HepG2 (cell line): ENCODE data around the gene TMEM143. TPM values are rescaled to one million over a fixed set of nuclear protein-coding genes. Genes with fewer than 3 reads are reported as not detected.

Experiments
- AHR ChIP-seq: IDR thresholded peaks from 2 replicates; pipeline ENCODE4 v1.6.1; 2018; ENCODE audit warnings: missing genetic modification reagents, missing compliant biosample characterization
- BHLHE40 ChIP-seq: IDR thresholded peaks from 2 replicates; pipeline ENCODE4 v1.6.1; 2011; ENCODE audit warnings: low read length, improper control_type of control experiment
- DR1 ChIP-seq: sonication (generic); formaldehyde crosslinking; IDR thresholded peaks from 2 replicates; pipeline ENCODE4 v1.8.0; 2021; ENCODE audit warnings: mild to moderate bottlenecking, missing genetic modification reagents, inconsistent platforms
- ELF3 ChIP-seq: IDR thresholded peaks from 2 replicates; pipeline ENCODE4 v1.6.1; 2016; ENCODE audit warnings: missing genetic modification reagents, missing compliant biosample characterization
- FOXO1 ChIP-seq: sonication (generic); formaldehyde crosslinking; IDR thresholded peaks from 2 replicates; pipeline ENCODE4 v1.4.0; 2020; ENCODE audit warnings: missing genetic modification reagents
- GABPB1 ChIP-seq: IDR thresholded peaks from 2 replicates; pipeline ENCODE4 v1.6.1; 2016; ENCODE audit warnings: mild to moderate bottlenecking, missing genetic modification reagents, moderate library complexity, missing compliant biosample characterization
- KLF11 ChIP-seq: IDR thresholded peaks from 2 replicates; pipeline ENCODE4 v1.6.1; 2016; ENCODE audit warnings: missing compliant biosample characterization
- MED13 ChIP-seq: sonication (generic); formaldehyde crosslinking; IDR thresholded peaks from 2 replicates; pipeline ENCODE4 v1.5.0; 2020; ENCODE audit warnings: missing genetic modification reagents
- NFRKB ChIP-seq: fragments of 450-650 bp; IDR thresholded peaks from 2 replicates; pipeline ENCODE4 v1.6.1; 2017
- PAX8 ChIP-seq: sonication (generic); formaldehyde crosslinking; IDR thresholded peaks from 2 replicates; pipeline ENCODE4 v1.8.0; 2022; ENCODE audit warnings: mild to moderate bottlenecking, missing genetic modification reagents, borderline replicate concordance
- PLRG1 ChIP-seq: fragments of 450-650 bp; conservative IDR thresholded peaks from 2 replicates; pipeline ENCODE4 v1.6.1; 2016
- POLR2AphosphoS5 ChIP-seq: IDR thresholded peaks from 2 replicates; pipeline ENCODE4 v1.6.1; 2012; ENCODE audit warnings: low read depth, low read length
- POLR2G ChIP-seq: fragments of 200-400 bp; formaldehyde crosslinking; IDR thresholded peaks from 2 replicates; pipeline ENCODE4 v1.6.1; 2018; ENCODE audit warnings: mild to moderate bottlenecking, low read depth, low read length, moderate library complexity
- PPARG ChIP-seq: conservative IDR thresholded peaks from 2 replicates; pipeline ENCODE4 v1.6.1; 2016; ENCODE audit warnings: missing biosample characterization, missing genetic modification reagents
- RARG ChIP-seq: sonication (generic); formaldehyde crosslinking; IDR thresholded peaks from 2 replicates; pipeline ENCODE4 v1.4.0; 2020; ENCODE audit warnings: low read depth, mild to moderate bottlenecking, missing genetic modification reagents
- REL ChIP-seq: sonication (generic); formaldehyde crosslinking; conservative IDR thresholded peaks from 2 replicates; pipeline ENCODE4 v1.8.0; 2022; ENCODE audit warnings: mild to moderate bottlenecking, missing genetic modification reagents, moderate library complexity
- RORA ChIP-seq: sonication (generic); formaldehyde crosslinking; IDR thresholded peaks from 2 replicates; pipeline ENCODE4 v1.5.0; 2020; ENCODE audit warnings: mild to moderate bottlenecking, missing genetic modification reagents, moderate library complexity
- SATB2 ChIP-seq: sonication (generic); formaldehyde crosslinking; IDR thresholded peaks from 2 replicates; pipeline ENCODE4 v1.5.0; 2020; ENCODE audit warnings: missing genetic modification reagents
- SPEN ChIP-seq: sonication (generic); formaldehyde crosslinking; IDR thresholded peaks from 2 replicates; pipeline ENCODE4 v1.5.1; 2020; ENCODE audit warnings: low read depth, mild to moderate bottlenecking, missing genetic modification reagents
- SRY ChIP-seq: sonication (generic); formaldehyde crosslinking; IDR thresholded peaks from 2 replicates; pipeline ENCODE4 v1.8.0; 2022; ENCODE audit warnings: mild to moderate bottlenecking, missing genetic modification reagents
- TBX3 ChIP-seq: fragments of 450-650 bp; IDR thresholded peaks from 2 replicates; pipeline ENCODE4 v1.6.1; 2017; ENCODE audit warnings: antibody characterized with exemption, mild to moderate bottlenecking, inconsistent platforms, borderline replicate concordance
- ZMYM2 ChIP-seq: sonication (generic); formaldehyde crosslinking; IDR thresholded peaks from 2 replicates; pipeline ENCODE4 v1.8.0; 2022; ENCODE audit warnings: mild to moderate bottlenecking, missing genetic modification reagents
- ZNF224 ChIP-seq: sonication (generic); formaldehyde crosslinking; IDR thresholded peaks from 2 replicates; pipeline ENCODE4 v1.5.0; 2020; ENCODE audit warnings: mild to moderate bottlenecking, missing genetic modification reagents
- ZNF354B ChIP-seq: sonication (generic); formaldehyde crosslinking; IDR thresholded peaks from 2 replicates; pipeline ENCODE4 v1.8.0; 2022; ENCODE audit warnings: mild to moderate bottlenecking, missing genetic modification reagents
- ZNF558 ChIP-seq: sonication (generic); formaldehyde crosslinking; IDR thresholded peaks from 2 replicates; pipeline ENCODE4 v1.9.0; 2022; ENCODE audit warnings: mild to moderate bottlenecking, missing genetic modification reagents, borderline replicate concordance
- ZNF619 ChIP-seq: sonication (generic); formaldehyde crosslinking; IDR thresholded peaks from 2 replicates; pipeline ENCODE4 v1.4.0; 2020; ENCODE audit warnings: mild to moderate bottlenecking, missing genetic modification reagents
- polyA plus RNA-seq, 8 experiments: library from polyadenylated mRNA; depleted of rRNA in 3 of 8; stranded (reverse) in 7 of 8; unstranded in 1 of 8; fragments of >200 nt; fragmentation: Illumina TruSeq in 4 of 8; extraction: Trizol in 4 of 8; gene quantifications; 2 replicates each; pipeline versions ENCODE4 v1.2.1 to v1.2.3, GENCODE V29; 2011 to 2016; ENCODE audit warnings: low read depth in 4 of 8, missing spikeins in 1 of 8, mixed read lengths in 1 of 8; ENCODE audit not compliant: insufficient read depth in 1 of 8
- total RNA-seq, 5 experiments: library from RNA; depleted of rRNA; stranded (reverse); fragments of >200 nt; fragmentation: Illumina TruSeq; extraction: Trizol; gene quantifications; 2 replicates each; pipeline ENCODE4 v1.2.3, GENCODE V29; 2016; ENCODE audit warnings: low read depth in 1 of 5
- TF ChIP-seq, protein P1 (sequence below): IDR thresholded peaks from 2 replicates; pipeline ENCODE4 v1.6.1; 2016; ENCODE audit warnings: missing biosample characterization, missing genetic modification reagents, low read depth
- TF ChIP-seq, protein P2 (sequence below): sonication (generic); formaldehyde crosslinking; conservative IDR thresholded peaks from 2 replicates; pipeline ENCODE4 v1.4.0; 2020; ENCODE audit warnings: missing genetic modification reagents
- TF ChIP-seq, protein P3 (sequence below): sonication (generic); formaldehyde crosslinking; IDR thresholded peaks from 2 replicates; pipeline ENCODE4 v1.4.0; 2020; ENCODE audit warnings: mild to moderate bottlenecking, missing genetic modification reagents

TMEM143 gene
- total and polyA plus RNA-seq, 2 of the 13 experiments (the other 11 are each of a cell fraction or from before 2014, with no cell fraction given): 7.7 to 11.3 TPM

DNA sequence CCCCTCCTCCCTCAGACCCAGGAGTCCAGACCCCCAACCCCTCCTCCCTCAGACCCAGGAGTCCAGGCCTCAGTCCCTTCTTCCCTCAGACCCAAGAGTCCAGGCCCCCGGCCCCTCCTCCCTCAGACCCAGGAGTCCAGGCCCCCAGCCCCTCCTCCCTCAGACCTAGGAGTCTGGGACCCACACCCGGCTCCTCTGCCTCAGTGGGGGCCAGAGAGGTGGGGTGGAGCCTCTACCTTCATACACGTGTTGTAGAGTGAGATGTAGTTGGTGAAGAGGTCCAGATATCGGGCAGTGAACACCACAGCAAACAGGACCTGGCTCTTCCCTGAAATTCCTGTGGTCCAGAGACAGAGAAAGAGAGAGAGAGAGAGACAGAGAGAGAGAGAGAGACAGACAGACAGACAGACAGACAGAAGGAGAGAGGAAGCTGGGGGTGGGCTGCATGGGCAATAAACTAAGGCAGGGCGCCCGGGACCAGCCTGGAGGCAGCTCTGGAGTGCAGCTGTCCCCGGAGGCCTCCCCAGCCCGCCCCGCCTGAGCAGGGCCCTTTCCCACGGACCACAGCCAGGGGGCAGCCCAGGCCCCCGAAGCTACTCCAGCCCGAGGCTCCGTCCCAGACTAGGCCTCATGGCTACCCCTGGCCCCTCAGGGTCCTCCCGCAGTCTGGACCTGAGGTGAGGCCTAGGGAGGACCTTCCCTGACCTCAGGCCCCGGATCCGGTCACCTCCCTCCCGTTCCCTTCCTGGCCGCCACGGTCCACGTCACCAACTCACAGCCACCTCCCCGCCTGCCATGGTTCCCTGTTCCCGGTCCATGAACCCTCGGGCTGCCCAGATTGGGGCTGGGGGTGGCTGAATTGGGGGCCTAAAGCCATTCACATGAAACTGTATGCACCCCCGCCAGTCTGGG, 26.7 kb upstream of the TMEM143 start (continued):
- peak; percentile 36; the same call in 1 of the 2 replicates for TF ChIP-seq ELF3 (CRISPR knock-in tag)
- TF ChIP-seq ZNF354B (CRISPR knock-in tag): no peak
- TF ChIP-seq GABPB1 (CRISPR knock-in tag): peak; percentile 76; the same call in 1 of the 2 replicates
- TF ChIP-seq BHLHE40: no peak
- no peak for TF ChIP-seq SATB2 (CRISPR knock-in tag)
- TF ChIP-seq, protein P1, sequence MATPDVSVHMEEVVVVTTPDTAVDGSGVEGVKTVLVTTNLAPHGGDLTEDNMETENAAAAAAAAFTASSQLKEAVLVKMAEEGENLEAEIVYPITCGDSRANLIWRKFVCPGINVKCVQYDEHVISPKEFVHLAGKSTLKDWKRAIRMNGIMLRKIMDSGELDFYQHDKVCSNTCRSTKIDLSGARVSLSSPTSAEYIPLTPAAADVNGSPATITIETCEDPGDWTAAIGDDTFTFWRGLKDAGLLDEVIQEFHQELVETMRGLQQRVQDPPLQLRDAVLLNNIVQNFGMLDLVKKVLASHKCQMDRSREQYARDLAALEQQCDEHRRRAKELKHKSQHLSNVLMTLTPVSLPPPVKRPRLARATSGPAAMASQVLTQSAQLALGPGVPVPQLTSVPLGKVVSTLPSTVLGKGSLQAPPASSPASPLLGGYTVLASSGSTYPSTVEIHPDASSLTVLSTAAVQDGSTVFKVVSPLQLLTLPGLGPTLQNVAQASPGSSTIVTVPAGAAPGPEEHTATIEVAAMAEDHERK (CRISPR knock-in tag): no peak
- TF ChIP-seq RORA (CRISPR knock-in tag): no peak
- peak; percentile 56; the same call in 1 of the 2 replicates for TF ChIP-seq RARG (CRISPR knock-in tag)
- no peak; the same call in 1 of the 2 replicates for TF ChIP-seq REL (CRISPR knock-in tag)
- no peak for TF ChIP-seq ZNF619
- TF ChIP-seq NFRKB: no peak
- TF ChIP-seq POLR2AphosphoS5: peak; percentile 3; the same call in 1 of the 2 replicates
- TF ChIP-seq ZNF224 (CRISPR knock-in tag): no peak
- peak; percentile 64; the same call in 1 of the 2 replicates for TF ChIP-seq ZNF558 (CRISPR knock-in tag)
- no peak; the same call in 1 of the 2 replicates for TF ChIP-seq POLR2G
- TF ChIP-seq, protein P2, sequence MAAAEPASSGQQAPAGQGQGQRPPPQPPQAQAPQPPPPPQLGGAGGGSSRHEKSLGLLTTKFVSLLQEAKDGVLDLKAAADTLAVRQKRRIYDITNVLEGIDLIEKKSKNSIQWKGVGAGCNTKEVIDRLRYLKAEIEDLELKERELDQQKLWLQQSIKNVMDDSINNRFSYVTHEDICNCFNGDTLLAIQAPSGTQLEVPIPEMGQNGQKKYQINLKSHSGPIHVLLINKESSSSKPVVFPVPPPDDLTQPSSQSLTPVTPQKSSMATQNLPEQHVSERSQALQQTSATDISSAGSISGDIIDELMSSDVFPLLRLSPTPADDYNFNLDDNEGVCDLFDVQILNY (CRISPR knock-in tag): no peak
- peak; percentile 69; the same call in 1 of the 2 replicates for TF ChIP-seq AHR (CRISPR knock-in tag)
- TF ChIP-seq, protein P3, sequence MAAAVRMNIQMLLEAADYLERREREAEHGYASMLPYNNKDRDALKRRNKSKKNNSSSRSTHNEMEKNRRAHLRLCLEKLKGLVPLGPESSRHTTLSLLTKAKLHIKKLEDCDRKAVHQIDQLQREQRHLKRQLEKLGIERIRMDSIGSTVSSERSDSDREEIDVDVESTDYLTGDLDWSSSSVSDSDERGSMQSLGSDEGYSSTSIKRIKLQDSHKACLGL: no peak
- TF ChIP-seq KLF11 (CRISPR knock-in tag): no peak
- no peak for TF ChIP-seq DR1 (CRISPR knock-in tag)
- TF ChIP-seq SRY (CRISPR knock-in tag): peak; percentile 93; the same call in 1 of the 2 replicates
- no peak for TF ChIP-seq FOXO1 (CRISPR knock-in tag)
- TF ChIP-seq ZMYM2 (CRISPR knock-in tag): peak; percentile 16; the same call in 1 of the 2 replicates
- TF ChIP-seq PAX8: peak; percentile 78; the same call in 1 of the 2 replicates
- TF ChIP-seq PLRG1: no peak
- TF ChIP-seq MED13 (CRISPR knock-in tag): peak; percentile 78
- TF ChIP-seq TBX3: no peak
- no peak for TF ChIP-seq PPARG (CRISPR knock-in tag)
- peak; percentile 87 for TF ChIP-seq SPEN (CRISPR knock-in tag)
- TF ChIP-seq, all 625 proteins: peak for 210
